GM21447 (cell line): ENCODE results near the gene CNTRL.
A peak's percentile ranks its signal among the peaks of the same experiment; 100 is the strongest.
"Not testable (repeated sequence)": the region's sequence is repeated elsewhere in the genome, so short reads cannot be mapped to it uniquely, and the experiment has no call there.

Experiments used
- ATAC-seq: cut with Tn5 transposase; IDR thresholded peaks from one replicate; pipeline ENCODE4 v1.9.1; 2021; ENCODE audit not compliant: unreplicated experiment

CNTRL gene

GRCh38 chr9:121074370-121075250 is at the start of gene CNTRL:
CNTRL (plus strand) TSS chr9:121074955; CDS start chr9:121088327, 13,372 bp downstream.
- peak; percentile 55 for ATAC-seq

- ATAC-seq = no peak
Measured at GRCh38 chr9:121026260-121026691, 48.5 kb upstream of the CNTRL start.

- no peak for ATAC-seq
Measured at GRCh38 chr9:121026768-121027167, 48.0 kb upstream of the CNTRL start.

GRCh38 chr9:121028285-121028684 is 46.5 kb upstream of the CNTRL start:
- ATAC-seq = not testable (repeated sequence)

- no peak for ATAC-seq
Measured at GRCh38 chr9:121029469-121029868, 45.3 kb upstream of the CNTRL start.

GRCh38 chr9:121034529-121034928 is 40.2 kb upstream of the CNTRL start:
- no peak for ATAC-seq

GRCh38 chr9:121035717-121036116 is 39.0 kb upstream of the CNTRL start:
- ATAC-seq = not testable (repeated sequence)

- no peak for ATAC-seq
Measured at GRCh38 chr9:121038362-121038761, 36.4 kb upstream of the CNTRL start.

- no peak for ATAC-seq
Measured at GRCh38 chr9:121038804-121039203, 36.0 kb upstream of the CNTRL start.

GRCh38 chr9:121048175-121048574 is 26.6 kb upstream of the CNTRL start:
- no peak for ATAC-seq

- no peak for ATAC-seq
Measured at GRCh38 chr9:121048618-121049017, 26.1 kb upstream of the CNTRL start.

- ATAC-seq = no peak
Measured at GRCh38 chr9:121050128-121050988, 24.4 kb upstream of the CNTRL start, which contains the start of gene C5. C5 (minus strand) TSS chr9:121050275; CDS start chr9:121050246, 29 bp downstream.

- ATAC-seq = no peak
Measured at GRCh38 chr9:121053544-121053943, 21.2 kb upstream of the CNTRL start.

- ATAC-seq = no peak
Measured at GRCh38 chr9:121055642-121056143, 19.1 kb upstream of the CNTRL start.

GRCh38 chr9:121057821-121058220 is 16.9 kb upstream of the CNTRL start:
- no peak for ATAC-seq

- no peak for ATAC-seq
Measured at GRCh38 chr9:121059513-121059912, 15.2 kb upstream of the CNTRL start.

GRCh38 chr9:121059998-121060636 is 14.6 kb upstream of the CNTRL start:
- ATAC-seq = no peak

GRCh38 chr9:121066850-121067249 is 7.9 kb upstream of the CNTRL start:
- no peak for ATAC-seq

GRCh38 chr9:121067640-121068039 is 7.1 kb upstream of the CNTRL start:
- no peak for ATAC-seq

- ATAC-seq = no peak
Measured at GRCh38 chr9:121069396-121069795, 5.4 kb upstream of the CNTRL start.

- no peak for ATAC-seq
Measured at GRCh38 chr9:121071370-121071755, 3.4 kb upstream of the CNTRL start.
